Lower leg skin (tissue), 4 donors: ENCODE data around the gene KRT39. TPM values are rescaled to one million over a fixed set of nuclear protein-coding genes. Genes with fewer than 3 reads are reported as not detected.

Experiments used
- DNase-seq, 2 donors: peaks; one replicate each; pipeline ENCODE4 v3.0.0-alpha.2; 2019; ENCODE audit warnings: low spot score in 2 of 2
- H3K4me3 ChIP-seq: fragments of 200-600 bp; sonication (generic); 2 replicates; pipeline ENCODE4 v1.5.1; 2017; ENCODE audit warnings: mild to moderate bottlenecking, low read depth; ENCODE audit not compliant: poor library complexity, severe bottlenecking
- POLR2A ChIP-seq, 2 donors: fragments of 450-650 bp; IDR thresholded peaks; one replicate each; pipeline ENCODE4 v1.6.1; 2016 to 2017; ENCODE audit warnings: antibody characterized with exemption in 2 of 2, mild to moderate bottlenecking in 1 of 2, moderate library complexity in 1 of 2
- WGBS, 2 donors: methylation state at CpG; one replicate each; pipeline ENCODE4 v1.1.5; 2018; 5-methylcytosine and 5-hydroxymethylcytosine counted together
- intact Hi-C: fragments of 100-400 bp; cut with DNase I; formaldehyde crosslinking; loops from one replicate; pipeline ENCODE4 v1.15.0; 2023; ENCODE audit warnings: low total_unique reads
- total RNA-seq, 4 donors: library from RNA; depleted of rRNA; stranded (reverse); fragments of >200 nt; gene quantifications; one replicate each; pipeline ENCODE4 v1.1.0, GENCODE V29; 2016
- TF ChIP-seq, protein P1 (sequence below), 3 donors: fragments of 450-650 bp; IDR thresholded peaks; one replicate each; pipeline ENCODE4 v1.5.1; 2016; ENCODE audit warnings: antibody characterized with exemption in 3 of 3, mild to moderate bottlenecking in 3 of 3, moderate library complexity in 2 of 3

Gene KRT39
- total RNA-seq, 4 donors from 2014 or later = 0.51 to 8.8 TPM; not detected in 2

DNA sequence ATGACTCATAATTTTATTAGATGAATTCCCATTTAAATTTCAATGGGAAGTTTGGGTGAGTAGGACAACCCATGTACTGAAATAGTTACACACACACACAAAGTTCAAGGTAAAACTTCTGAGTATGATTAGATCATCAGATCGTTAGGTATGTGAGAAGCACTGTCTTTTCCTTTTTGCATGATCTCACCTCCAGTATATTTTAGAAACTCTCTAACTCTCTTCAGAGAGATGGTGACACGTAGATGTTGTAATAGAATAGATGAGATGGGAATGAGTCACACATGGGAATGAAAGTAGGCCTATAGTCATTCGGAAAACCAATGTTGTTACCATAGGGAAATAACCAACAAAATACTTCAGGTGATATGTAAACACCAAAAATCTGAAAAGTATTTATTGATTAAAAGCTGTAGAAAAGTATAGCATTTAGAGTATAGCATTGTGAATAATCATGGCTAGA lies 51.5 kb downstream of the KRT39 start:
- DNase-seq = no peak
- TF ChIP-seq, protein P1, sequence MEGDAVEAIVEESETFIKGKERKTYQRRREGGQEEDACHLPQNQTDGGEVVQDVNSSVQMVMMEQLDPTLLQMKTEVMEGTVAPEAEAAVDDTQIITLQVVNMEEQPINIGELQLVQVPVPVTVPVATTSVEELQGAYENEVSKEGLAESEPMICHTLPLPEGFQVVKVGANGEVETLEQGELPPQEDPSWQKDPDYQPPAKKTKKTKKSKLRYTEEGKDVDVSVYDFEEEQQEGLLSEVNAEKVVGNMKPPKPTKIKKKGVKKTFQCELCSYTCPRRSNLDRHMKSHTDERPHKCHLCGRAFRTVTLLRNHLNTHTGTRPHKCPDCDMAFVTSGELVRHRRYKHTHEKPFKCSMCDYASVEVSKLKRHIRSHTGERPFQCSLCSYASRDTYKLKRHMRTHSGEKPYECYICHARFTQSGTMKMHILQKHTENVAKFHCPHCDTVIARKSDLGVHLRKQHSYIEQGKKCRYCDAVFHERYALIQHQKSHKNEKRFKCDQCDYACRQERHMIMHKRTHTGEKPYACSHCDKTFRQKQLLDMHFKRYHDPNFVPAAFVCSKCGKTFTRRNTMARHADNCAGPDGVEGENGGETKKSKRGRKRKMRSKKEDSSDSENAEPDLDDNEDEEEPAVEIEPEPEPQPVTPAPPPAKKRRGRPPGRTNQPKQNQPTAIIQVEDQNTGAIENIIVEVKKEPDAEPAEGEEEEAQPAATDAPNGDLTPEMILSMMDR (IDR thresholded peaks at IDR 0.05) = no peak
- TF ChIP-seq POLR2A (IDR thresholded peaks at IDR 0.05) = no peak
- WGBS, 2 donors = 35 to 36% methylated on average over 3 of the region's 3 CpGs
- intact Hi-C loops = no loop called here
- no peak overlapping the region for H3K4me3 ChIP-seq

DNA sequence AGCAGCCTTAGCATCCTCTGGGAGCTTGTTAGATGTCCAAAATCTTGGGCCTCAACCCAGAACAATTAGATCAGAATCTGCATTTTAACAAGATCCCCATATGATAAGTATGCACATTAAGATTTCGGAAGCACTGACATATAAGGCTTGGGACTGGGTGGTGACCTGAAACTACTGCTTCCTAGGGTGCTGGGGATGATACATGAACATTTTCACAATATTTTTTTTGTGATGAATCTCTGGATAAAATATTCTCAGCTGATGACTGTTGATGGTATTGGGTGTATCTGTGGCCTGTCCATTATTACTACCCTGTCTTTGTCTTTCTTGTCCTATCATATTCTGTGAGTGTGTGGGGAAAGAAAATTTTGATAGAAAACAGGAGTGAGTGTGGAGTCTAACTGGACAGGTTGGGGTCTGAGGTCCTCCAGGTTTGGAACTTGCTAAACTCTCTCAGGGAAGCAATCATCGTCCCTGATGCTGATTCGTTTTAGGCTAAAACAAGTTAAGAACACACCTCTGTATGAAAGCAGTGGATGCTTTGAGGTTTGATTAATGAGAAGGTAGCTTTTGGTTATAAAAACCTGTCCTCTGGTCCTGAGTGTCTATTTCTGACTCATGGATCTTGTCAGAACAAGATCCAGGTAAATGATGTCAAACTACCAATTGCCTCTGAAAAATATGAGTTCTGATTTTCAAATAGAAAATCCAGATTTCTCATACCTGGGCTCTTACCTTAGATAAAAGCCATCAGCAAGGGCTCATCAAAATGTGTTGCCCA lies 52.5 kb downstream of the KRT39 start:
- DNase-seq = no peak
- 62 to 69% methylated on average over 3 of the region's 3 CpGs for WGBS, 2 donors
- intact Hi-C loops = no loop called here
- TF ChIP-seq POLR2A (IDR thresholded peaks at IDR 0.05) = no peak
- TF ChIP-seq, protein P1 (IDR thresholded peaks at IDR 0.05) = no peak
- no peak overlapping the region for H3K4me3 ChIP-seq

DNA sequence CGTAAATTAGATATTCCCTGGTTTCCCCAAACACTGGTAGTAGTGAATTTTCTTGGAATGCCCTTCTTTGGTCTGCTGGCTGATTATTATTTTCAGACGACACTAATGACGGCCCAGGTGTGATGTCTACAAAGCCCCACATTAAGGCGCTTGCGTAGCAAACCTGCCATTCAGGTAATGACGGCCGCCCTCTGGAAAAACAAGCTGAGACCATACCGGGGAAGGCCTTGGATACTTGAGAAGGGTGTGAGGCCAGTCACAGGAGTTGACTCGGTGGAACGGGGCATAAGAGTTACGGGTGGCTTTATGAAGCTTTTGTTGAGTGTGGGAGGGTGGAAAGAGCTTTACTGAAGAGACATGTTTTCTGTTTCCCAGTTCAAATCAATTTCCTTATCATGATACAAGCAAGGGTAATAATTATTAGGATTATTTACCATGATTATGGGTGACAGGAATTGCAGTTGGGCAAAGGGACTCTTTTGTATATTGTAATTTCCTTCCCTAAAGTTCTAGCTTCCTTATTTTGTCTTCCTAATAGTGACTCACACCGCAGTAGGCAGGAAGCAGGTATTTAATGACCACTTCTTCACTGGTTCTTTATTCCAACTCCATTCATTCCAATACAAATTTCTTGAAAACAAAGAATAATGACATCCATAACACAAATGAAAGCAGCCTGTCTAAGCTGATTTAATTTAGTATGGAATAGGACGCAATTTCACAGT lies 54.1 kb downstream of the KRT39 start:
- no peak for DNase-seq
- WGBS, 2 donors = 81 to 83% methylated on average over 13 of the region's 13 CpGs
- intact Hi-C loops = no loop called here
- no peak overlapping the region for H3K4me3 ChIP-seq
- no peak for TF ChIP-seq POLR2A (IDR thresholded peaks at IDR 0.05)
- TF ChIP-seq, protein P1 (IDR thresholded peaks at IDR 0.05) = no peak

DNA sequence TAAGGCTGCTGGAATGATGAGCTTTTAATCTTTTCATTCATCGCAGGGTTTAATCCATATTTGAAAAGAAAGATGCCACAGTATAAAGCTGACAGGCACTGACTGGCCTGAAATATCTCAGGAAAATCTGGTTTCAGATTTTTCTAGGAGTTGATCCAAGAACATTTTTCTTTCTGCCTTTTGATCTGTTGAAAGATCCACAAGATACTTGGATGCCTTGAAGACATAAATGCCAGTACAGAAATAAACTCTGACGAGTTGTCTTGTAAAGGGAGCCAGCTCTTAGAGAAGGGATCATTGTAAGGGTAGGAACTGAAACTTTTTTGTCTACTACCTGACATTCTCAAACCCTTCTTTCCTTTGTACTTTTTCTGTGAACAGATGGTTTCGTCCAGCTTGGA lies 56.3 kb downstream of the KRT39 start:
- no peak for DNase-seq
- no peak overlapping the region for H3K4me3 ChIP-seq
- TF ChIP-seq POLR2A (IDR thresholded peaks at IDR 0.05) = no peak
- TF ChIP-seq, protein P1 (IDR thresholded peaks at IDR 0.05) = no peak
- intact Hi-C loops = no loop called here
- 23 to 26% methylated on average over 3 of the region's 3 CpGs for WGBS, 2 donors

DNA sequence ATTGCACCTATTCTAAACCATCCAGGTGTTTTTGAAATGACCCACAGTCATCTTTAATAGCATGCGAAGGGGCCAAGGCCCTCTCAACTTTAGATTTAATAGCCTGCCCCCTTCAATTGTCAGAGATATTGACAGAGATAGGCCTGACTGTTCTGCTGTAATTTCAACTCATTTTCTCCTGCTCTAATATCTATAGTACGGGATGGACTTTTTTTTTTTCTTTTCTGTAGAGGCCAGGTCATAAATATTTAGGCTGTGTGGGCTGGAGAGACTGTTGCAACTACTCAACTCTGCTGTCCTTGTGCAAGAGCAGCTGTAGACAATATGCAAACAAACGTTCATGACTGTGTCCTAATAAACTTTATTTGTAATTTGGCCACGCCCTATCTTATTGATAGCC lies 57.0 kb downstream of the KRT39 start:
- whole genome bisulfite sequencing, 2 donors = 17 to 21% methylated on average over 4 of the region's 4 CpGs
- TF ChIP-seq, protein P1 (IDR thresholded peaks at IDR 0.05) = no peak
- no peak for TF ChIP-seq POLR2A (IDR thresholded peaks at IDR 0.05)
- no peak for DNase-seq
- intact Hi-C loops = loop anchor here (5.0 to 10.0 kb wide), 3 partner anchors 105 to 638 kb away; no protein-coding TSS in a partner anchor
- H3K4me3 ChIP-seq = no peak overlapping the region
